MG63 (cell line): ENCODE measurements around the gene TTBK2. TPM values are rescaled to one million over a fixed set of nuclear protein-coding genes. Genes with fewer than 3 reads are reported as not detected.

Experiments used
- DNase-seq: peaks from one replicate; pipeline ENCODE4 v3.0.0-alpha.2; 2020
- H3K27me3 ChIP-seq: fragments of 250-450 bp; sonication (Bioruptor Pico); 2 replicates; pipeline ENCODE4 v1.5.1; 2020; ENCODE audit warnings: mild to moderate bottlenecking, moderate library complexity
- H3K36me3 ChIP-seq: fragments of 250-450 bp; sonication (Bioruptor Pico); 2 replicates; pipeline ENCODE4 v1.5.1; 2020; ENCODE audit warnings: mild to moderate bottlenecking, moderate library complexity
- H3K4me3 ChIP-seq: fragments of 250-450 bp; sonication (Bioruptor Pico); 2 replicates; pipeline ENCODE4 v1.5.1; 2020; ENCODE audit warnings: mild to moderate bottlenecking, moderate library complexity
- H3K9me3 ChIP-seq: fragments of 250-450 bp; sonication (Bioruptor Pico); 2 replicates; pipeline ENCODE4 v1.5.1; 2020; ENCODE audit warnings: mild to moderate bottlenecking, moderate library complexity
- total RNA-seq: library from RNA; depleted of rRNA; stranded (reverse); fragments of >200 nt; shearing (Covaris generic); gene quantifications from 2 replicates; pipeline ENCODE4 v1.2.3, GENCODE V29; 2014; ENCODE audit warnings: low replicate concordance

The TTBK2 gene
- total RNA-seq, 1 experiment from 2014 or later: 4.8 TPM

- Histone ChIP-seq H3K36me3 (no peaks in the 10 kb centered on the region; the same call in 1 of the 2 replicates), H3K27me3 (no peaks in the 10 kb centered on the region), H3K9me3 (no peaks in the 10 kb centered on the region), H3K4me3 (no peak overlapping the region)
- no peak for DNase-seq
These were observed 61.4 kb downstream of the TTBK2 start for GRCh38 chr15:42858999-42859789.

DNA sequence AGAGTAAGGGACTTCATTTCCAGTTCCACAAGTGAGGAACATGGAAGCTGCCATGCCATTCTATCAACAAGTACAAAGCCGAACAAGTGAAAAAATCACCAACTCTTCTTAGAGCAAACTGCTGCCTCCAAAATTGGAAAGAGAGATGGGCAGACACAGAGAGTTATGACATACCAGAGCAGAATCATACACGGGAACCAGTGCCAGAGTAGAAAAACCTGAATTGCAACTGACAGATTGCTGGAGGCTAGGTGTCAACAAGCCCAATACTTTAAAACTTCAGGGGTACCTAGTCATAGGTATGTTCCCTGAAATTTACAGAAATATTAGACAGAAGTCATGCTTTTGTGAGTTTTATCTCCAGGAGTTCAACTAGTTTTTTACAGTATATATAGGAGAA is 62.0 kb downstream of the TTBK2 start:
- no peak for DNase-seq
- H3K36me3 ChIP-seq: no peaks in the 10 kb centered on the region; the same call in 1 of the 2 replicates
- H3K27me3 ChIP-seq: no peaks in the 10 kb centered on the region
- H3K4me3 ChIP-seq: no peak overlapping the region
- H3K9me3 ChIP-seq: no peaks in the 10 kb centered on the region

GRCh38 chr15:42854576-42854975 is 66.0 kb downstream of the TTBK2 start:
- no peak overlapping the region for H3K4me3 ChIP-seq
- no peak for DNase-seq
- no peaks in the 10 kb centered on the region for H3K27me3 ChIP-seq
- H3K9me3 ChIP-seq: no peaks in the 10 kb centered on the region
- no peaks in the 10 kb centered on the region; the same call in 1 of the 2 replicates for H3K36me3 ChIP-seq

GRCh38 chr15:42849836-42850235 is 70.7 kb downstream of the TTBK2 start:
- Histone ChIP-seq H3K4me3 (no peak overlapping the region), H3K9me3 (no peaks in the 10 kb centered on the region), H3K27me3 (no peaks in the 10 kb centered on the region), H3K36me3 (no peaks in the 10 kb centered on the region)
- no peak for DNase-seq

DNA sequence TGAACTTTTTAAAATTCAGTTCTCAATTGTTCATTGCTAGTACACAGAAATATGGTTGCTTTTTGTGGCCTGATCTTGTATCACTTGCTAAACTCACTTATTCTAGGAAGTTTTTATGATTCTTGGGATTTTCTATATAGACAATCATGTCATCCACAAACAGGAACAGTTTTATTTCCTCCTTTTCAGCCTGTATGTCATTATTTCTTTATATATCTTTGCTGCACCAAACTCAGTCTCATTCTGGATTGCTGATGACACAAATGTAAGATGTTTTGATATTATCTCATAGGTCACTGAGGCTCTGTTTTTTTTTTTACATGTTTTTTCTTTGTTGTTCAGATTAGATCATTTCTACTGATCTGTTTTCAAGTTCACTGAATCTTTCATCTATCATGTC is 71.7 kb downstream of the TTBK2 start:
- H3K4me3 ChIP-seq: no peak overlapping the region
- no peak for DNase-seq

GRCh38 chr15:42846647-42847046 is 73.9 kb downstream of the TTBK2 start:
- Histone ChIP-seq H3K36me3 (no peaks in the 10 kb centered on the region), H3K4me3 (no peak overlapping the region), H3K27me3 (no peaks in the 10 kb centered on the region), H3K9me3 (peaks cover 5% of the 10 kb centered on the region)
- DNase-seq: no peak

More for the DNA sequence above, 71.7 kb downstream of the TTBK2 start:
- H3K9me3 ChIP-seq: peaks cover 5% of the 10 kb centered on the region
- no peaks in the 10 kb centered on the region for H3K27me3 ChIP-seq
- H3K36me3 ChIP-seq: no peaks in the 10 kb centered on the region

DNA sequence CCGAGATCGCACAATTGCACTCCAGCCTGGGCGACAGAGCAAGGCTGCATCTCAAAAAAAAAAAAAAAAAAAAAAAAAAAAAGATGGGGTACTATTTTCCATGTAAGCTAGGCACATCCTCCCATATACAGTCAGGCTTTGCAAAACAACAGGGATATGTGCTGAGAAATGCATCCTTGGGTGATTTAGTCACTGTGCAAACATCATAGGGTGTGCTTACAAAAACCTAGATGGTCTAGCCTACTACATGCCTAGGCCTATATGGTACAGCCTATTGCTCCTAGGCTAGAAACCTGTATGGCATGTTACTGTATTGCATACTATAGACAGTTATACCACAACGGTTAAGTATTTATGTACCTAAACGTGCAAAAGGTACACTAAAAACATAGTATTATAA is 75.0 kb downstream of the TTBK2 start:
- no peaks in the 10 kb centered on the region for H3K27me3 ChIP-seq
- DNase-seq: no peak
- H3K36me3 ChIP-seq: no peaks in the 10 kb centered on the region
- H3K4me3 ChIP-seq: no peak overlapping the region
- peaks cover 5% of the 10 kb centered on the region for H3K9me3 ChIP-seq

DNA sequence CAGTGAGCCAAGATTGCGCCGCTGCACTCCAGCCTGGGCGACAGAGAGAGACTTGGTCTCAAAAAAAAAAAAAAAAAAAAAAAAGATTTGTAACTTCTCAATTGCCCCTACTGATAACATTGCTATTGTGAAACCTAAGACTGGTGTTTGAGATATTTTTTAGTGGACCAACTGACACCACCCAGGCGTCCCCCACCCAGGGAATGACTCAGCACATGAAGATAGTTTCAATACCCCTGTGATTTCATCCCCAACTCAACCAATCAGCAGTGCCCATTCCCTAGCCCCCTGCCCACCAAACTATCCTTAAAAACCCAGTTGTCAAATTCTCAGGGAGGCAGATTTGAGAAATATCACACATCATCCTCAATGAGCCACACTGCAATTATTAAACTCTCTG is 76.9 kb downstream of the TTBK2 start:
- no peak overlapping the region for H3K4me3 ChIP-seq
- no peaks in the 10 kb centered on the region for H3K27me3 ChIP-seq
- no peaks in the 10 kb centered on the region for H3K36me3 ChIP-seq
- DNase-seq: no peak
- H3K9me3 ChIP-seq: peaks cover 5% of the 10 kb centered on the region

- H3K9me3 ChIP-seq: no peaks in the 10 kb centered on the region
- DNase-seq: no peak
- no peaks in the 10 kb centered on the region for H3K36me3 ChIP-seq
These were observed 84.3 kb downstream of the TTBK2 start for GRCh38 chr15:42836251-42836650.

DNA sequence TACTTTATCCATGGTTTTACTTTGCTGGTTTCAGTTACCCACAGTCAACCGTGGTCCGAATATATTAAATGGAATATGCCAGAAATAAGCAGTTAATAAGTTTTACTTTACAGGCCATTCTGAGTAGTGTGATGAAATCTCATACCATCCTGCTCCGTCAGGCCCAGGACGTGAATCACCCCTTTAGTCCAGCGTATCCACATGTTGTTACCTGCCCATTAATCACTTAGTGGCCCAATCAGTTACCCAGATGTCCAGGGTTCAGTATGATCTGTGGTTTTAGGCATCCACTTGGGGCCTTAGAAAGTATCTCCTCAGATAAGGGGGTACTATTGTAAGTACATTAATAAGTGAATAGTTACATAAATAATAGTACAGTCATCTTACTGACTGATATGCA is 88.0 kb downstream of the TTBK2 start:
- Histone ChIP-seq H3K36me3 (no peaks in the 10 kb centered on the region), H3K4me3 (no peak overlapping the region), H3K9me3 (no peaks in the 10 kb centered on the region), H3K27me3 (no peaks in the 10 kb centered on the region)
- DNase-seq: no peak

More at GRCh38 chr15:42836251-42836650, 84.3 kb downstream of the TTBK2 start:
- no peaks in the 10 kb centered on the region for H3K27me3 ChIP-seq
- H3K4me3 ChIP-seq: no peak overlapping the region

DNA sequence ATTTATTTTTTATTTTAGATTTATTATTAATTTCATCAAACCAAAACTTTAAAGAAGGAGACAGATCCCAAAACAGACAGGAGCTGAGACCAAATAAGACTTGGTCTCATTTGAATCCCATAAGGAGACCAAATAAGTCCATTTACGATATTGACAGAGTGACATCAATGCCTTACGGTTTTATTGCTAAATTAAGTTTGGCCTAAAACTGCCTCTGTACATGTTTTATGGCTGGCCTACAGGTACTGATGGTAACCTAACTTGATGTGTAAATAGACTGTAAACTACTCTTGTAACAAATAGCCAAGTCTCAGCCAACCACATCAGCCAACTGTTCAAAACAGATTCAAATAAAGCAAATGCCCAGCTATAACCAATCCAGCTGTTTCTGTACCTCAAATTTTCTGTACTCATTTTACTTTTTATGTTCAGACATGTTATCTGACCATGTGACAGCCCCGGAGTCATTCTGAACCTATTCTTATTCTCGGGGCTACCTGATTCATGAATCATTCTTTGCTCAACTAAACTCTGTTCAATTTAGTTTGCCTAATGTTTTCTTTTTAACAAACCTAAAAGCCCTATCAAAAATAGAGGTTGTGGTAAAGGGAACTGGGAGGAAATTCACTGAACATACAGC is 94.2 kb downstream of the TTBK2 start:
- Histone ChIP-seq H3K4me3 (no peak overlapping the region), H3K27me3 (no peaks in the 10 kb centered on the region), H3K36me3 (no peaks in the 10 kb centered on the region), H3K9me3 (no peaks in the 10 kb centered on the region)
- no peak for DNase-seq

DNA sequence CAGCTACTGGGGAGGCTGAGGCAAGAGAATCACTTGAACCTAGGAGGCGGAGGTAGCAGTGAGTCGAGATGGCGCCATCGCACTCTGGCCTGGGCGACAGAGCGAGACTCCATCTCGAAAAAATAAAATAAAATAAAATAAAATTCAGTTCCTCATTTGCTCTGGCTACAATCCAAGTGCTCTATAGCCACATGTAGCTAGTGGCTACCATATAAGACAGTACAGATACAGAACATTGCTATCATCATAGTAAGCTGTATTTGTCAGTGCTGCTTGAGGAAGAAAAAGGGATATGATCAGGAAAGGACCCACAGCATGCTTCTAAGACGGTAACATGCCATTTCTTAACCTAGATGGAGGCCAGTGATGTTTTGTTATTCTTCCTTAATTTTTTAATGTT is 95.0 kb downstream of the TTBK2 start:
- Histone ChIP-seq H3K9me3 (no peaks in the 10 kb centered on the region), H3K4me3 (no peak overlapping the region), H3K36me3 (no peaks in the 10 kb centered on the region), H3K27me3 (no peaks in the 10 kb centered on the region)
- DNase-seq: no peak

GRCh38 chr15:42820811-42821210 is 99.8 kb downstream of the TTBK2 start:
- Histone ChIP-seq H3K4me3 (no peak overlapping the region), H3K9me3 (no peaks in the 10 kb centered on the region), H3K27me3 (no peaks in the 10 kb centered on the region), H3K36me3 (no peaks in the 10 kb centered on the region)
- no peak for DNase-seq

GRCh38 chr15:42819786-42820185 is 100.8 kb downstream of the TTBK2 start:
- H3K27me3 ChIP-seq: no peaks in the 10 kb centered on the region
- no peaks in the 10 kb centered on the region for H3K36me3 ChIP-seq
- H3K9me3 ChIP-seq: no peaks in the 10 kb centered on the region
- no peak for DNase-seq
- no peak overlapping the region for H3K4me3 ChIP-seq

DNA sequence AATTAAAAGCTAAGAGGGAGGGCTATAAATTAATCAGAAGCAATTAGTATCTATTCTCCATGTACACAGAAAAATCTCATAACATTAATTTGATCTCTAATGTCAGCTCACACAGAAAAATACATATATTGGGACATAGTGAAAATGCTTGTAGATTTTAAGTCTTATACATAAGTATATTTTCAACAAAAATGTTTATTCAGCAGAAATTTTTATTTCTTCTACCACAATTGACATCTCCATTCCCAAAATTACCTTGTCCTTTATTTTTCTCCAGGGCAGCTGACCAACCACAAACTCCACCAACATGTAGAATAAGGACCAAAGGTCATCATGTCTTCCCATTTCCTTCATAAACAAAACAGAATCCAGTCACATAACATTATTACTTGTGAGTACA is 109.1 kb downstream of the TTBK2 start:
- H3K9me3 ChIP-seq: no peaks in the 10 kb centered on the region
- no peak overlapping the region for H3K4me3 ChIP-seq
- no peak for DNase-seq
- no peaks in the 10 kb centered on the region for H3K36me3 ChIP-seq
- no peaks in the 10 kb centered on the region for H3K27me3 ChIP-seq

DNA sequence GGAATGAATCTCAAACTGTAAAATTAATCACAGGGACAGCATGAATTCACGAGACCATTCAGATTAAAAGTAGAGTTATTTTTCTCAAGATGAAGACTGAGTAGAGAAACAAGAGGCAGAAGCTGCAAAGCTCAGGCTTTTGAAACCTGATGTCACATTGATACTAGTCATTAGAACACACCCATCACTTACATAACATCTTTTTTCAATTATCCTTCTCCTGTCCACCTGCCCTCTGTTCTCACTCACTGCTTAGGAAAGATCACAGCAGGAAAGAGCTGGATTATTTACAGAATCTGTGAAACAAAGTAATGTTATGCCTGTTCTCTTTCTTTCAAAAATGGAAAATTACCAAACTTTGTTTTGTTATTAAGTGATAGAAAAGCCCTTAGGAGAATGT is 111.7 kb downstream of the TTBK2 start:
- Histone ChIP-seq H3K9me3 (no peaks in the 10 kb centered on the region), H3K36me3 (no peaks in the 10 kb centered on the region), H3K27me3 (no peaks in the 10 kb centered on the region), H3K4me3 (no peak overlapping the region)
- no peak for DNase-seq

DNA sequence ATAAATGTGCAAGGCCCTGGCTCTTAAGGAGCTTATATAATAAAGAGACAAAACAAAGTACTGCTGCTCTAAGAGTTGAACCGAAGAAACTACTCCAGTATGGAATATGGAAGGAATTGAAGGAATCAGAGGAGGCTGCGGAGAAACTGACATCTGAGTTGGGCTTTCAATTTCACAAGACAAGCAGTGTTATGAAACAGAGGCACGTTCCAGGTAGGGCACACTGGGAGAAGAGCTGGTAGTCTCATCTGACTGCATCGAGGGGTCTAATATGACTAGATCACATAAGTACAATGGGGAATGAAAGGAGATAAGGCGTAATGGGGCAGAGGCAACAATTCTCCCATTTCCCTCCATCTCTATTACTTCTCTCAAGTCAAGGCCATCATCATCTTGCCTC is 115.3 kb downstream of the TTBK2 start:
- Histone ChIP-seq H3K36me3 (no peaks in the 10 kb centered on the region), H3K9me3 (no peaks in the 10 kb centered on the region), H3K27me3 (no peaks in the 10 kb centered on the region), H3K4me3 (no peak overlapping the region)
- no peak for DNase-seq

GRCh38 chr15:42804739-42805138 is 115.8 kb downstream of the TTBK2 start:
- no peaks in the 10 kb centered on the region for H3K27me3 ChIP-seq
- no peaks in the 10 kb centered on the region for H3K36me3 ChIP-seq
- H3K4me3 ChIP-seq: no peak overlapping the region
- H3K9me3 ChIP-seq: no peaks in the 10 kb centered on the region
- no peak for DNase-seq
